HT-29 (cell line): ENCODE measurements around the gene NEB. TPM values are rescaled to one million over a fixed set of nuclear protein-coding genes. Genes with fewer than 3 reads are reported as not detected.
"Not testable (repeated sequence)": the region's sequence is repeated elsewhere in the genome, so short reads cannot be mapped to it uniquely, and the experiment has no call there.

Source experiments
- DNase-seq: peaks from one replicate; pipeline ENCODE4 v3.0.0-alpha.2; 2015; ENCODE audit warnings: low spot score
- total RNA-seq: library from RNA; depleted of rRNA; stranded (reverse); fragments of >200 nt; shearing (Covaris generic); gene quantifications from 2 replicates; pipeline ENCODE4 v1.2.3, GENCODE V29; 2014

The NEB gene
- total RNA-seq, 1 experiment from 2014 or later: 1.0 TPM

GRCh38 chr2:151707857-151708256 is 26.4 kb downstream of the NEB start:
- no peak for DNase-seq

GRCh38 chr2:151704480-151704961 is 29.8 kb downstream of the NEB start:
- not testable (repeated sequence) for DNase-seq

GRCh38 chr2:151698134-151698533 is 36.1 kb downstream of the NEB start:
- DNase-seq: not testable (repeated sequence)

GRCh38 chr2:151695778-151696177 is 38.5 kb downstream of the NEB start:
- no peak for DNase-seq

- DNase-seq: no peak
These were observed 42.6 kb downstream of the NEB start for GRCh38 chr2:151691631-151692030.

GRCh38 chr2:151688719-151689118 is 45.6 kb downstream of the NEB start:
- DNase-seq: no peak

- DNase-seq: no peak
These were observed 51.7 kb downstream of the NEB start for GRCh38 chr2:151682459-151683003.

GRCh38 chr2:151681051-151681450 is 53.2 kb downstream of the NEB start:
- no peak for DNase-seq

GRCh38 chr2:151679994-151680393 is 54.3 kb downstream of the NEB start:
- no peak for DNase-seq

- no peak for DNase-seq
These were observed 55.4 kb downstream of the NEB start for GRCh38 chr2:151678849-151679248.

- DNase-seq: no peak
These were observed 61.3 kb downstream of the NEB start for GRCh38 chr2:151673016-151673415.

GRCh38 chr2:151672277-151672676 is 62.0 kb downstream of the NEB start:
- no peak for DNase-seq

GRCh38 chr2:151670846-151671597 is 63.3 kb downstream of the NEB start:
- DNase-seq: no peak

- no peak for DNase-seq
These were observed 63.9 kb downstream of the NEB start for GRCh38 chr2:151670346-151670745.

- no peak for DNase-seq
These were observed 64.6 kb downstream of the NEB start for GRCh38 chr2:151669585-151670081.

GRCh38 chr2:151668737-151669136 is 65.5 kb downstream of the NEB start:
- no peak for DNase-seq

GRCh38 chr2:151665959-151666358 is 68.3 kb downstream of the NEB start:
- no peak for DNase-seq

GRCh38 chr2:151664520-151664919 is 69.8 kb downstream of the NEB start:
- no peak for DNase-seq

GRCh38 chr2:151661625-151662024 is 72.7 kb downstream of the NEB start:
- DNase-seq: no peak

GRCh38 chr2:151658081-151658480 is 76.2 kb downstream of the NEB start:
- no peak for DNase-seq

- no peak for DNase-seq
These were observed 76.6 kb downstream of the NEB start for GRCh38 chr2:151657667-151658076.

- DNase-seq: no peak
These were observed 78.4 kb downstream of the NEB start for GRCh38 chr2:151655663-151656398.
